H1 (cell line): ENCODE measurements around the gene FCMR. TPM values are rescaled to one million over a fixed set of nuclear protein-coding genes. Genes with fewer than 3 reads are reported as not detected.

Experiments used
- CTCF ChIA-PET: fragments of 300-600 bp; sonication (Branson Sonifier 250); formaldehyde crosslinking; loops from one replicate; lab custom pipeline; 2021; ENCODE audit not compliant: partially characterized antibody; lab: Charles Lee
- POLR2A ChIA-PET: fragments of 300-600 bp; sonication (Branson Sonifier 250); formaldehyde crosslinking; loops from one replicate; lab custom pipeline; 2021; ENCODE audit warnings: inconsistent platforms; ENCODE audit not compliant: partially characterized antibody; lab: Charles Lee
- DNase-seq, 2 experiments: peaks; one replicate each; pipeline versions ENCODE4 v3.0.0 to v3.0.0-alpha.2; 2010 to 2022; ENCODE audit warnings: low spot score in 2 of 2, low read depth in 1 of 2, mixed read lengths in 1 of 2
- FAIRE-seq: peaks from 2 replicates; lab custom pipeline; 2011; peaks lifted over from hg19 to GRCh38; lab: Jason Lieb, UNC
- H2AFZ ChIP-seq: 2 replicates; pipeline ENCODE4 v1.8.1; 2012; ENCODE audit warnings: low read length, inconsistent platforms
- H2AK5ac ChIP-seq: 2 replicates; pipeline ENCODE4 v1.6.1; 2013; ENCODE audit warnings: low read depth, low read length
- H2BK120ac ChIP-seq: replicated peaks from 2 replicates; pipeline ENCODE3; 2013; ENCODE audit warnings: low read depth, low read length, inconsistent platforms
- H2BK12ac ChIP-seq: 2 replicates; pipeline ENCODE4 v1.6.1; 2013; ENCODE audit warnings: low read depth, low read length
- H2BK15ac ChIP-seq: 2 replicates; pipeline ENCODE4 v1.6.1; 2013; ENCODE audit warnings: low read length
- H2BK20ac ChIP-seq: 2 replicates; pipeline ENCODE4 v1.6.1; 2013; ENCODE audit warnings: low read length
- H2BK5ac ChIP-seq: 2 replicates; pipeline ENCODE4 v1.6.1; 2013; ENCODE audit warnings: low read depth, low read length
- H3K14ac ChIP-seq: 2 replicates; pipeline ENCODE4 v1.6.1; 2013; ENCODE audit warnings: inconsistent platforms; ENCODE audit not compliant: insufficient read length
- H3K18ac ChIP-seq: 2 replicates; pipeline ENCODE4 v1.6.1; 2013; ENCODE audit warnings: low read length; ENCODE audit errors: extremely low read depth
- H3K23ac ChIP-seq: 2 replicates; pipeline ENCODE4 v1.6.1; 2013; ENCODE audit warnings: inconsistent platforms; ENCODE audit not compliant: insufficient read length
- H3K23me2 ChIP-seq: 2 replicates; pipeline ENCODE4 v1.6.1; 2013; ENCODE audit warnings: low read depth, low read length
- H3K27ac ChIP-seq: 2 replicates; pipeline ENCODE4 v1.6.1; 2011; ENCODE audit warnings: low read depth, low read length, inconsistent platforms
- H3K27me3 ChIP-seq, 4 experiments: replicated peaks in 1 of 4; 1 replicate in 1 of 4; 2 replicates in 3 of 4; pipeline versions ENCODE4 v1.6.1 to v1.8.1; 2011 to 2013; ENCODE audit warnings: low read length in 3 of 4, mild to moderate bottlenecking in 3 of 4, inconsistent platforms in 2 of 4, mixed read lengths in 2 of 4, moderate library complexity in 1 of 4; ENCODE audit not compliant: control insufficient read depth in 3 of 4, insufficient read depth in 3 of 4; ENCODE audit errors: extremely low read depth in 1 of 4
- H3K36me3 ChIP-seq, 4 experiments: 2 replicates each; pipeline versions ENCODE4 v1.6.1 to v1.8.1; 2011 to 2013; ENCODE audit warnings: mild to moderate bottlenecking in 4 of 4, low read length in 3 of 4, moderate library complexity in 2 of 4, control low read depth in 1 of 4, inconsistent platforms in 1 of 4; ENCODE audit not compliant: insufficient read depth in 4 of 4, control insufficient read depth in 2 of 4
- H3K4ac ChIP-seq: replicated peaks from 2 replicates; pipeline ENCODE3; 2013; ENCODE audit warnings: low read length, low read depth, mixed read lengths, inconsistent platforms; ENCODE audit not compliant: insufficient read length
- H3K4me1 ChIP-seq, 4 experiments: replicated peaks in 1 of 4; 1 replicate in 1 of 4; 2 replicates in 3 of 4; pipeline versions ENCODE4 v1.6.1 to v1.8.1; 2011 to 2013; ENCODE audit warnings: low read length in 3 of 4, inconsistent platforms in 2 of 4, mixed read lengths in 1 of 4; ENCODE audit not compliant: insufficient read depth in 4 of 4, control insufficient read depth in 3 of 4
- H3K4me2 ChIP-seq, 2 experiments: 2 replicates each; pipeline versions ENCODE4 v1.6.1 to v1.8.1; 2011 to 2013; ENCODE audit warnings: low read depth in 2 of 2, low read length in 2 of 2, control low read depth in 1 of 2, inconsistent platforms in 1 of 2, mild to moderate bottlenecking in 1 of 2; ENCODE audit not compliant: insufficient read depth in 1 of 2
- H3K4me3 ChIP-seq, 4 experiments: fragments of 200-600, 300-600 bp in 1 of 4; sonication (generic), shearing (Covaris generic), sonication (Bioruptor Twin) in 1 of 4; 2 replicates each; pipeline versions ENCODE4 v1.5.1 to v1.8.1; 2011 to 2016; ENCODE audit warnings: low read length in 4 of 4, low read depth in 3 of 4, control low read depth in 2 of 4, inconsistent platforms in 2 of 4, mild to moderate bottlenecking in 2 of 4, mixed read lengths in 1 of 4, moderate library complexity in 1 of 4; ENCODE audit not compliant: insufficient read depth in 2 of 4; ENCODE audit errors: extremely low read depth in 1 of 4
- H3K56ac ChIP-seq: replicated peaks from 2 replicates; pipeline ENCODE3; 2013; ENCODE audit warnings: low read depth, mild to moderate bottlenecking, mixed read lengths, low read length, inconsistent platforms; ENCODE audit not compliant: insufficient read length
- H3K79me1 ChIP-seq: 2 replicates; pipeline ENCODE4 v1.6.1; 2013; ENCODE audit warnings: low read depth, low read length, control low read depth
- H3K79me2 ChIP-seq, 2 experiments: 2 replicates each; pipeline versions ENCODE4 v1.6.1 to v1.8.1; 2012 to 2013; ENCODE audit warnings: low read length in 2 of 2, mild to moderate bottlenecking in 2 of 2, inconsistent platforms in 1 of 2; ENCODE audit not compliant: insufficient read depth in 2 of 2, control insufficient read depth in 1 of 2
- H3K9ac ChIP-seq, 4 experiments: replicated peaks in 1 of 4; 1 replicate in 1 of 4; 2 replicates in 3 of 4; pipeline versions ENCODE4 v1.6.1 to v1.8.1; 2011 to 2013; ENCODE audit warnings: low read depth in 3 of 4, low read length in 3 of 4, control low read depth in 2 of 4, mild to moderate bottlenecking in 2 of 4, moderate library complexity in 2 of 4, inconsistent platforms in 1 of 4; ENCODE audit errors: extremely low read depth in 1 of 4
- H3K9me3 ChIP-seq, 2 experiments: 2 replicates each; pipeline versions ENCODE4 v1.6.1 to v1.8.1; 2012 to 2013; ENCODE audit warnings: mild to moderate bottlenecking in 2 of 2, moderate library complexity in 2 of 2, control low read depth in 1 of 2, inconsistent platforms in 1 of 2, low read depth in 1 of 2, low read length in 1 of 2, mixed read lengths in 1 of 2; ENCODE audit not compliant: insufficient read depth in 2 of 2
- H4K20me1 ChIP-seq, 2 experiments: replicated peaks in 1 of 2; 2 replicates each; pipeline versions ENCODE3 to v1.8.1; 2011 to 2013; ENCODE audit warnings: inconsistent platforms in 2 of 2, low read length in 2 of 2, mild to moderate bottlenecking in 1 of 2; ENCODE audit not compliant: insufficient read depth in 2 of 2, control insufficient read depth in 1 of 2
- H4K5ac ChIP-seq: 2 replicates; pipeline ENCODE4 v1.6.1; 2013; ENCODE audit warnings: low read length, low read depth, mixed read lengths, inconsistent platforms; ENCODE audit not compliant: insufficient read length
- H4K8ac ChIP-seq: 2 replicates; pipeline ENCODE4 v1.8.0; 2013; ENCODE audit warnings: mild to moderate bottlenecking, moderate library complexity, low read length, inconsistent platforms; ENCODE audit not compliant: insufficient read depth; ENCODE audit errors: extremely low read depth
- H4K91ac ChIP-seq: replicated peaks from 2 replicates; pipeline ENCODE3; 2013; ENCODE audit warnings: low read length, mixed read lengths, inconsistent platforms; ENCODE audit not compliant: insufficient read length
- ASH2L ChIP-seq: fragments of 200-600, 300-600 bp; sonication (generic); IDR thresholded peaks from one replicate; pipeline ENCODE4 v1.7.1; 2017; ENCODE audit warnings: low read length
- BCL11A ChIP-seq, 2 experiments: IDR thresholded peaks; one replicate each; pipeline ENCODE4 v1.6.1; 2011; ENCODE audit warnings: low read depth in 2 of 2, low read length in 2 of 2, mild to moderate bottlenecking in 2 of 2
- EGR1 ChIP-seq: IDR thresholded peaks from 2 replicates; pipeline ENCODE4 v1.6.1; 2011; ENCODE audit warnings: low read depth, low read length, borderline replicate concordance
- EZH2 ChIP-seq: fragments of 200-600 bp; sonication (generic); IDR thresholded peaks from 2 replicates; pipeline ENCODE4 v1.7.1; 2012; ENCODE audit warnings: low read depth, mild to moderate bottlenecking, moderate library complexity, low read length, inconsistent platforms; ENCODE audit not compliant: severe bottlenecking
- HDAC6 ChIP-seq: IDR thresholded peaks from one replicate; pipeline ENCODE4 v1.7.1; 2012; ENCODE audit warnings: low read depth, mild to moderate bottlenecking, inconsistent platforms, low read length, moderate library complexity
- NRF1 ChIP-seq: IDR thresholded peaks from 2 replicates; pipeline ENCODE4 v1.6.1; 2011; ENCODE audit warnings: mild to moderate bottlenecking, low read depth, low read length, improper control_type of control experiment
- RAD21 ChIP-seq, 2 experiments: IDR thresholded peaks in 1 of 2; conservative IDR thresholded peaks in 1 of 2; 2 replicates each; pipeline ENCODE4 v1.6.1; 2011; ENCODE audit warnings: low read depth in 2 of 2, low read length in 2 of 2, improper control_type of control experiment in 1 of 2, inconsistent platforms in 1 of 2, mild to moderate bottlenecking in 1 of 2, moderate library complexity in 1 of 2
- SIX5 ChIP-seq: IDR thresholded peaks from 2 replicates; pipeline ENCODE4 v1.6.1; 2011; ENCODE audit warnings: mild to moderate bottlenecking, low read depth, low read length
- SP4 ChIP-seq: IDR thresholded peaks from 2 replicates; pipeline ENCODE4 v1.6.1; 2012; ENCODE audit warnings: low read length, inconsistent platforms
- TAF7 ChIP-seq: optimal IDR thresholded peaks from 2 replicates; pipeline ENCODE3; 2011; ENCODE audit warnings: low read depth, mild to moderate bottlenecking, inconsistent platforms, low read length, moderate library complexity, borderline replicate concordance
- ZNF274 ChIP-seq: IDR thresholded peaks from 2 replicates; pipeline ENCODE4 v1.7.0; 2012; ENCODE audit warnings: low read length, borderline replicate concordance; ENCODE audit errors: extremely low read depth
- WGBS, 2 experiments: shearing (Covaris generic) in 1 of 2; methylation state at CpG; one replicate each; pipeline versions ENCODE4 v1.1.6 to v1.1.7; 2013 to 2015; ENCODE audit warnings: low lambda C conversion rate in 2 of 2, mixed read lengths in 2 of 2, inconsistent platforms in 1 of 2, low coverage in 1 of 2, missing lambda C conversion rate in 1 of 2; ENCODE audit not compliant: insufficient replicate concordance in 2 of 2, insufficient coverage in 1 of 2, insufficient read length in 1 of 2; ENCODE audit errors: extremely low coverage in 1 of 2, missing lambda C conversion rate in 1 of 2; 5-methylcytosine and 5-hydroxymethylcytosine counted together
- polyA plus RNA-seq, 7 experiments: library from polyadenylated mRNA; depleted of rRNA in 3 of 7; stranded (reverse) in 5 of 7; unstranded in 2 of 7; fragments of >200 nt in 5 of 7; fragments of 200-250 nt in 2 of 7; gene quantifications; 1 replicate in 5 of 7; 2 replicates in 1 of 7; 4 replicates in 1 of 7; pipeline versions ENCODE4 v1.2.1 to v1.2.3, GENCODE V29; 2011 to 2013; ENCODE audit warnings: missing spikeins in 2 of 7, mixed read lengths in 2 of 7
- total RNA-seq: library from RNA; stranded (reverse); fragmentation: NEBNext Ultra II Directional; extraction: Animal tissue kit (Norgen Biotek cat#: 25700); gene quantifications from 2 replicates; pipeline ENCODE4 v1.2.1, GENCODE V29; 2021
- TF ChIP-seq, protein P1 (sequence below): IDR thresholded peaks from 2 replicates; pipeline ENCODE4 v1.6.1; 2012; ENCODE audit warnings: inconsistent platforms

The FCMR gene
- total and polyA plus RNA-seq, 2 of the 8 experiments (the other 6 are each of a cell fraction or from before 2014, with no cell fraction given), result 0.53 TPM; not detected in 1

DNA sequence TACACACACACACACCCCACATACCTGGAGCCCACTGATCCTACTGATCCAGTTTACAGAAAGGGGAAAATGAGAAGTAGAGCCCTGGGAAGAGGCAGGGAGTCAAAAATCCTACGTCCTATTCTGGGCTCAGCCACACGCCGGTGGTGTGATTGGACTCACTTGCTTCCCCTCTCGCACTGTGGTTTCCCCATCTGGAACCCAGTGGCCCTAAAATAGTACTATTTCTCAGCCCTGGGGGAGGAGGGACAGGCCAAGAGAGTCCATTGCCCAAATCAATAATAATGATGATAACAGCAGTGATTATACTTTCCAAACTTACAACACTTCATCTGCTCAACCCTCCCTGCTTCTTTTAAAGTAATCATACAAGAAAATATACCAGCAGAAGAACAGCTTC lies 27.5 kb upstream of the FCMR start:
- ChIA-PET POLR2A (no interaction called here), CTCF (interaction anchor here (1.5 to 13.6 kb wide), 6 partner anchors 9 to 36 kb away, joined by 3 to 226 read pairs (median 6); no protein-coding TSS in a partner anchor)
- no peaks in the 10 kb centered on the region for H3K36me3 ChIP-seq
- no peak overlapping the region for H3K4me3 ChIP-seq
- no peak overlapping the region for H2BK15ac ChIP-seq
- no peak overlapping the region for H3K4me2 ChIP-seq
- H3K27me3 ChIP-seq, result no peaks in the 10 kb centered on the region
- no peak overlapping the region for H3K9ac ChIP-seq
- no peak overlapping the region for H3K14ac ChIP-seq
- 100% methylated on average over 4 of the region's 4 CpGs; no CpG with 5 or more reads in 1 of the 2 experiments for WGBS, 2 experiments
- no peaks in the 10 kb centered on the region for H3K23me2 ChIP-seq
- H2AFZ ChIP-seq, result no peak overlapping the region
- no peaks in the 10 kb centered on the region for H3K9me3 ChIP-seq
- no peak overlapping the region for H2BK120ac ChIP-seq
- no peak overlapping the region for H4K91ac ChIP-seq
- no peaks in the 10 kb centered on the region for H4K20me1 ChIP-seq
- H3K18ac ChIP-seq, result no peak overlapping the region
- no peaks in the 10 kb centered on the region for H3K79me2 ChIP-seq
- H4K5ac ChIP-seq, result no peak overlapping the region
- no peak overlapping the region for H3K23ac ChIP-seq
- H3K27ac ChIP-seq, result no peak overlapping the region
- no peak overlapping the region for H3K4ac ChIP-seq
- DNase-seq, result no peak
- no peaks in the 10 kb centered on the region for H3K79me1 ChIP-seq
- TF ChIP-seq, protein P1, sequence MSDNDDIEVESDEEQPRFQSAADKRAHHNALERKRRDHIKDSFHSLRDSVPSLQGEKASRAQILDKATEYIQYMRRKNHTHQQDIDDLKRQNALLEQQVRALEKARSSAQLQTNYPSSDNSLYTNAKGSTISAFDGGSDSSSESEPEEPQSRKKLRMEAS, result no peak
- TF ChIP-seq HDAC6 (no peak), NRF1 (no peak), RAD21 (IDR thresholded peaks at IDR 0.05 in 1 of 2, conservative IDR thresholded peaks at IDR 0.05 in 1 of 2; ENCODE audit: low read depth in 2 of 2, low read length in 2 of 2) (no peak), BCL11A (IDR thresholded peaks at IDR 0.05; ENCODE audit: low read depth in 2 of 2, low read length in 2 of 2) (no peak), ASH2L (no peak), SP4 (no peak), EGR1 (no peak), ZNF274 (no peak), EZH2 (no peak), SIX5 (no peak), TAF7 (no peak)
- H3K4me1 ChIP-seq, result no peaks in the 10 kb centered on the region; a peak in 1 of 7 replicates
- H4K8ac ChIP-seq, result no peak overlapping the region
- no peak for FAIRE-seq
- no peak overlapping the region for H2BK20ac ChIP-seq
- no peak overlapping the region for H2AK5ac ChIP-seq
- H2BK5ac ChIP-seq, result no peak overlapping the region
- H3K56ac ChIP-seq, result no peak overlapping the region
- no peak overlapping the region for H2BK12ac ChIP-seq
